NCI-H748 treated with DMSO at 0.1 percent for 48 hours (cell line): ENCODE results near the gene AP1S3.
"Not testable (repeated sequence)": the region's sequence is repeated elsewhere in the genome, so short reads cannot be mapped to it uniquely, and the experiment has no call there.

ENCODE experiments used
- DNase-seq: peaks from one replicate; lab custom pipeline; 2025; lab: John Stamatoyannopoulos, UW

AP1S3 gene

GRCh38 chr2:223837287-223838061, at the start of gene AP1S3:
AP1S3 (minus strand) TSS chr2:223837582; CDS start chr2:223837450, 132 bp downstream.
- DNase-seq, result peak; percentile 70

DNA sequence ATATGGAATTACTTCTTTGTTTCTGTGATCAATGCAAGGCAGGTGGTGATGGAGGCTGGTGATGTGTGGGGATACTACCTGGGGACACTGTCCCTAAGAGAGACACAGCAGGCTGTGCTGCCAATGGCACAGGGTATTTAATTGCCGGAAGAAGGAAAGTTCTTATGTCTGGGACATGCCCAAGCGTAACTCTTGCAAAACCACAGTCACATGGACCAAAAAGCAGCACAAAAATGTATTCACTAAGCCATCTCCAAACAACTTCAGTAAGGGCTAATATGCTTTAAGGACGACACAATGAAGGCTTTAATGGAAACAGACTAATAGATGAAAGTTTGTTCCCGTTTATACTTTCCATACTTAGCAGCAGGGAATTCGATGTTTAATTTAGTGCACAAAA, 49.7 kb upstream of the AP1S3 start:
- DNase-seq, result no peak

DNA sequence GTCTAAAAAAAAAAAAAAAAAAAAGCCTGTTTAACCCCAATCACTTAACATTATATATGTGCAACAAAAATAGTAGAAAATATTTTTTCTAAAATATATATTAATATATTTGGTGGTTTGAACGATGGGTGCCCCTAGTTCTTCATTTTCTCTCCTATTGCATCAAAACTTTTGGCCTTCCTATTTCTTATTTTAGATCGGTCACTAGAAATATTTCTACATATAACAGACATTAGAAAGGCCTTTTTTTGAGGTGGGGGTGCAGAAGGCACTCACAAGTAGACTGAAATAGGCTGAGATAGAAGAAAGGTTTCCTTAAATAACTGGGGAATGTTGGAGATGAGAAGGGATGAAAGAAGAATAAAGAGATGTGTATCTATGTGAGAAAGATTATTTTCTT, 49.3 kb upstream of the AP1S3 start:
- no peak for DNase-seq

GRCh38 chr2:223884399-223884798, 47.0 kb upstream of the AP1S3 start:
- no peak for DNase-seq

DNA sequence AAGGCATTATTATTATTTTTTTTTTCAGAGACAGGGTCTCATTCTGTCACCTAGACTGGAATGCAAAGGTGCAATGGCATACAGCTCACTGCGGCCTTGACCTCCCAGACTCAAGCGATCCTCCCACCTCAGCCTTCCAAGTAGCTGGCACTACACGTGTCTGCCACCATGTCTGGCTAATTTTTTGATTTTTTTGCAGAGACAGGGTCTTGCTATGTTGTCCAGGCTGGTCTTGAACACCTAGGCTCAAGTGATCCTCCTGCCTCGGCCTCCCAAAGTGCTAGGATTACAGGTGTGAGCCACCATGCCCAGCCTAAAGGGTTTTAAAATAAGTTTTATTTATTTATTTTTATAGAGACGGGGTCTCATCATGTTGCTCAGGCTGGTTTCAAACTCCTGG, 45.3 kb upstream of the AP1S3 start:
- no peak for DNase-seq

DNA sequence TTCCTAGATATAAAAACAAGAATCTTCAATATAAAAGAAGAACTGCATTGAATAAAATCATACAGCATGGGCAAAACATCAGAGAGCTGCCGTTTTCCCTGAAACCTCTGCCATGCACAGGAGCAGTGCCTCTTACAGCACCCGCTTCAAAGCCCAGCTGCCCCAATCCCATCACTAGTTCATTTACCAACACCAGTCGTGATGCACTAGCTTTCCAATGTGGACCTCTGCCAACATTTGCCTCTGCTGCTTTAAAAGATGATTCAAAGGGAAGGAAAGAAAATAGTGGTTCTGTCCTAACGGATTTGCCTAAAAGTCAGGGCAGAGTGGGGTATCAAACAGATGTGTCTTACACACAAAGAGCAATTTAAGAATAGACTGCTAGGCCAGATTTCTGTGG, 43.4 kb upstream of the AP1S3 start:
- DNase-seq, result no peak

- DNase-seq, result no peak
These were observed 40.5 kb upstream of the AP1S3 start for GRCh38 chr2:223877721-223878410.

DNA sequence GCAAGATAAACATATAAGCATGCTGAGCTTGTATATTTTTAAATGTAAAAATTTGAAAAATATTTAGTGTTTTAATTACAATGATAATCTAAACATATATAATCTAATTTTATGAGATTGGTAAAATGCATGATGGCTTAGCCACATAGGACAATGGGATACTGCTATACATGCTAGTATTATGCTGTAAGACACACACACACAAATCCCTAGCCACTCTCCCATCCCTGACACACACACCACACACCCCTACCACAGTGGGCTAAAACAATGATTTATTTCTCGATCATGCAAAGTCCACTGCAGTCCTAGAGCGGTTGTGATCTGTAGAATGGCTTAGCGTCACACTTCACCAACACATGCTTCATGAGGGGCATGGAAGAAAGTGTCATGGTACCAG, 36.3 kb upstream of the AP1S3 start:
- no peak for DNase-seq

- not testable (repeated sequence) for DNase-seq
These were observed 35.4 kb upstream of the AP1S3 start for GRCh38 chr2:223872772-223873171.

DNA sequence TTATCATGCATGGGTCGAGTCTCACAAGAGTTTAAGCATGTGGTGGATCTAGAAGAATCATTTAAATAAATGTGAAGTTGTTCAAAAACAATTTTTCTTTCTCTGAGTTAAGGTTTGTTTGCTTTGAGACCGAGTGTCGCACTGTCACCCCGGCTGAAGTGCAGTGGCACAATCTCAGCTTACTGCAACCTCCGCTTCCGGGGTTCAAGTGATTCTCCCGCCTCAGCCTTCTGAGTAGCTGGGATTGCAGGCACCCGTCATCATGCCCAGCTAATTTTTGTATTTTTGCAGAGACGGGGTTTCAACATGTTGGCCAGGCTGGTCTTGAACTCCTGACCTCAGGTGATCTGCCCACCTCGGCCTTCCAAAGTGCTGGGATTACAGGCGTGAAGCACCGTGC, 34.3 kb upstream of the AP1S3 start:
- DNase-seq, result not testable (repeated sequence)

GRCh38 chr2:223870840-223871611, 33.6 kb upstream of the AP1S3 start:
- no peak for DNase-seq

GRCh38 chr2:223868005-223868404, 30.6 kb upstream of the AP1S3 start:
- DNase-seq, result no peak

DNA sequence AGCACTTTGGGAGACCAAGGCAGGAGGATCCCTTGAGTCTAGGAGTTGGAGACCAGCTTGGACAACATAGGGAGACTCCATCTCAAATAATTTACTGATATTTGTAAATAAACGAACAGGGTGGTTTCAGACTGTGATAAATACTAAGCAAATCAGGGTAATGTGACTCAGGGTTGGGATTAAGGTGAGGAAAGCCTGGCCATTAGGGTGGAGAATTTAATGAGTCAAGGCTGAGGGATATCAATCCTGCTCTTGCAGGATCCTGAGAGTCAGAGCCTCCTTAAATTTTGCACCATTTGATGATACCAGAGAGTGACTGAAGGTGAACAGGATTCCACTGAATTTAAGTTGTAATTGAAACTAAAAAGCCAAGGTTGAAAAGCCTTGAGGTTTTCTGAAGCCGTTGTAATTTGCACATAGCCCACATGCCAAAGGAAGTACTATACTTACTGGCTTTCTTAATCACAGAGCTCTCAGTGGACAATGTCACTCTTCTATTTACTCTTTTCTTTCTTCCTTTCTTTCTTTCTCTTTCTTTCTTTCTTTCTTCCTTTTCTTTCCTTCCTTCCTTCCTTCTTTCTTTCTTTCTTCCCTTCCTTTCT, 28.6 kb upstream of the AP1S3 start:
- no peak for DNase-seq

- no peak for DNase-seq
These were observed 27.7 kb upstream of the AP1S3 start for GRCh38 chr2:223865124-223865523.

- DNase-seq, result no peak
These were observed 26.1 kb upstream of the AP1S3 start for GRCh38 chr2:223863491-223863890.

DNA sequence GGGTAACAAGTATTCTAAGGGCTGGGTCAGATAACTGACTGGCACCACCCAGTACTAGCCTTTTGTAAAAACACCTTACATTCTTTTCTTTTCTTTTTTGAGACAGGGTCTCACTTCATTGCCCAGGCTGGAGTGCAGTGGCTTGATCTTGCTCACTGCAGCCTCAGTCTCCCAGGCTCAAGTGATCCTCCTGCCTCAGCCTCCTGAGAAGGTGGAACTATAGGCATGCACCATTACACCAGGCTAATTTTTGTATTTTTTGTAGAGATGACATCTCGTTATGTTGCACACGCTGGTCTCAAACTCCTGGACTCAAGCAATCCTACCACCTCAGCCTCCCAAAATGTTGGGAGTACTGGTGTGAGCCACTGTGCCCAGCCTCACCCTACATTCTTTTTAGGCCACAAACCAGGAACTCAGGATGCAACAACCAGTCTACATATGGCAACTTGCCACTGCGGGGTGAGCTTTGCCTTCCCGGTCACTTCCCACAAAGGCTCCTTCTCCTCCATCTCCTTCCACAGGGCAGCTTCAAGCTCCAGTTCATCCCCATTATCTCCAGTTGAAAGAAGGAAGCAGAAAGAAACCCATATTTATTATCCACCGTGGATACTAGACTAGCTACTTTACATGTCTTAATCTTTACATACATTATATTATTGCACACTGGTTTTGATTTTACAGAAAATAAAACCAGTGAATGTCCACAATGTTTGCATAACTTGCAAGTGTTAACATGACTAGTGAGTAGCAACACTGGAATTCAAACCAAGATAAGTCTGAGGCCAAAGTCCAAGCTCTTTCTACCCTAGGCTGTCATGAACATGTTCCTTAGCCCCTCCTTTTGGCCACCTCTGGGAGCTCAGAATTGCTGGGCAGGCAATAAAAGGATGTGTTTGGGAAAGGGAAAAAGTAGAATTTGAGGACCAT, 23.7 kb upstream of the AP1S3 start:
- no peak for DNase-seq

GRCh38 chr2:223859070-223859469, 21.7 kb upstream of the AP1S3 start:
- DNase-seq, result no peak

GRCh38 chr2:223856584-223856983, 19.2 kb upstream of the AP1S3 start:
- DNase-seq, result no peak

DNA sequence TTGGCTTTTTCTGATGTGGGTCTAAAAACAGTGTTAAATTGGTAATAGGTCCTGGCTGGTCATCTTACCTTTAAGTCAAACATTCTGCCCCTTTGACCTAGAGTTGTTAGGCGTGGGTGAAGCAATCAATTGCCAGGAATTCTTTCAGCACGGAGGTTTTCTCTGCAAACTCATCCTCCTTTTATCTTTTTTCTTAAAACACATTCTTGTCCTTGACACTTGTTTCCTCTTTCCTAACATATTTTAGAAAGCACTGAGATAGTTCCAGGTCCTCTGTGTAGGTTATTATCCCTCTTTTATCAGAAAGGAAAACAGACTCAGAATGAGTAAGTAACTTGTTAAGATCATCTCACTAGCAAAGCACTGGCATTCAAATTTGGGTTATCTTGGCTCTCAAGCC, 18.6 kb upstream of the AP1S3 start:
- no peak for DNase-seq

DNA sequence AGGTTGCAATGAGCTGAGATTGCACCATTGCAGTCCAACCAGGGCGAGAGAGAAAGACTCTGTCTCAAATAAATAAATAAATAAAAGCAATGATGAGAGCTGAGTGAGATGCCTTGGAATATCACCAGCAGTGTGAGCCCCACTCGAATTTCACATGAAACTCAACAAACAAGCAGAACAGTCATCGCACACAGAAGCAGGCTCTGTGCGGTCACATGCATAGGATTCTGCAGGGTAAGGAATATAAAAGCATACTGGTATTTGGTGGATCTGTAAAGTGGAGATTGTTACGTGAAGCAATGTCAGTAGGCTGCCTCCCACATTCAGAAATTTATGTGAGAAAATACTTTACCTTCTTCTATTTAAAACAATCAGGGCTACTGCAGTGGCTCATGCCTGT, 18.0 kb upstream of the AP1S3 start:
- DNase-seq, result no peak

DNA sequence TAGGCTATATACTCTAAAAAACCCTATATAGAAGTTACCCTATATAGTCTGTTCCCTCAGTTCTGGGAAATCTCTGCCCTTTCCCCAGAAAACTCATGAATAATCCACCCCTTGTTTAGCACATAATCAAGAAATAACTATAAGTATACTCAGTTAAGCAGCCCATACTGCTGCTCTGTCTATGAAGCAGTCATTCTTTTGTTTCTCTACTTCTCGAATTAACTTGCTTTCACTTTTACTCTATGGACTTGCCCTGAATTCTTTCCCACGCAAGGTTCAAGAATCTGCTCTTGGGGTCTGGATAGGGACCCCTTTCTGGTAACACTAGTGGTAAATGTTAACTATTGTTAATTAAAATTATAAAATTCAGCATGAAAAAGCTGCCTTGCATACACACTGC, 17.4 kb upstream of the AP1S3 start:
- DNase-seq, result no peak
